Activated CD4-positive, CD25-positive, alpha-beta regulatory T cell treated with anti-CD3 and anti-CD28 coated beads, Interleukin-2, amount 50 U/mL, for 16 hours (primary cell): Measurements from ENCODE around the gene NLGN3.

ENCODE experiments used
- DNase-seq: peaks from one replicate; pipeline ENCODE4 v3.0.0-alpha.2; 2020; ENCODE audit warnings: low read depth, low spot score

The NLGN3 gene

DNA sequence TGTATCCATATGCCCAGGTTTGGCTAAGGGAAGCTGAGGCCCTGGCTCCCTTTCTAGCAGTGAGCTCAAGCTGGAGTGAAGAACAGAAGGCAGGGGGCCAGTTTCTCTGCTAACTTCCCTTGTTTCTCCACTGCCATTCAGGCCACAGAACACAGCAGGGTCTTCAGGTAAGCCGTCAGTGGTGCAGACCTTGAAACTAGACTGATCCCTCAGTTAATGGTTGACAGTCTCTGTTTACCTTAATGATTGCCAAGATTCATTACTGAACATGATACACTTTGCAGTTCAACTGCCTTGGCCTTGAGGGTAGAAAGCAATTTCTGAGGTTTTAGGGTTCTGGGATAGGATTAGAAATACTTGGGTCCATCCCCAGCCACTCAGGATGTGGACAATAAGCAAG, 69.5 kb downstream of the NLGN3 start:
- DNase-seq = no peak

DNA sequence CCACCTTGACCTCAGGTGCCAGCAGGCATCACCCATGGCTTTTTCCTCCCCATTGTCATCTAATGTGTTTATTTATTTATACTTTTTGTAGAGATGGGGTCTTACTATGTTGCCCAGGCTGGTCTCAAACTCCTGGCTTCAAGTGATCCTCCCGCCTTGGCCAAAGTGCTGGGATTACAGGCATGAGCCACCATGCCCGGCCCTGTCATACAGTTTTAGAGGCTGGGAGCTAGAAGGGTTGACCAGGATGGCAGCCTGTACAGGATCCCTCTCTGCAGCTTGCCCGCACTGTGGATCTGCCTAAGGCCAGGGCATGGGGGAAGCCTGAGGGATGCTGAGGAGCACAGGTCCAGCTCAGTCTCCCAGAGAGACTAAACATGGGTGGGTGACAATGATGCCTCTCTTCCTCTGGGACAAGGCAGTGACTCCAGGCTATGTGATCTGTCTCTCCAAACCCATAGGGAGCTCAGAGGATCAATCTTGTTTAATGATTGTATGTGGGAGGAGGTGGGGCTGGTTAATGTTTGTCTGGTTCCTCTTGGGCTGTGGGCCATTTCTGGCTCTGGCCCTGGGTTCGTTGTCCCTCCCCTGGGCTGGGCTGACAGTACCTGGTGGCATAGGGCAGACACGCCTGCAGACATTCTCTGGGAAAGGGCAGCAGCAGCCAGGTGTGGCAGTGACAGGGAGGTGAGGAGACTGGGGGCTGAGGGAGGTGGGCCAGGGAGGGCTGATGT, 70.1 kb downstream of the NLGN3 start:
- no peak for DNase-seq

DNA sequence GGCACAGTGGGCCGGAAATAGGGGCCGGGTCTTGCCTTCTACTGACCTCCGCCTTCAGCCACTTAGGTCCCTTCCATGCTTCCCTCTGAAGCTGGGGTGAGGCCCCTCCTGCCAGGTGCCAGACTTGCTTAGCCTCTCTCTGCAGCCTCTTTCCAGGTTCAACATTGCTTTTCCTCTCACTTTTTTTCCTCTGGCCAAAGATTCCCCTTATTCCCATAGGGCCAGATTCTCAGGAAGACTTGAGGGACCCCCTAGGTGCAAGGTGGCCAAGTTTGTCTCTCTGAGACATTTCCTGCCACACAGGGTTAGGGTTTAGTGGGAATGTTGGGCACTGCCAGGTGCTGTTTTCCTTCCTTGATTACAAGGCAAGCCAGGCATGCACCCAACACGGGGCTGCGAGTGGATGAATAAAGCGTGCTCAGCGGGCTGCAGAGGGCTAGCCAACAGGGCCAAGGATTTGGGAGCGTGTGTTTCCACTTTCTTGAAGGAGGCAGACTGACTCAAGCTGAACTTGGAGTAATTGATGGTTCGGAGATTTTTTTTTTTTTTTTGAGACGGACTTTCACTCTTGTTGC, 70.8 kb downstream of the NLGN3 start:
- DNase-seq = no peak

DNA sequence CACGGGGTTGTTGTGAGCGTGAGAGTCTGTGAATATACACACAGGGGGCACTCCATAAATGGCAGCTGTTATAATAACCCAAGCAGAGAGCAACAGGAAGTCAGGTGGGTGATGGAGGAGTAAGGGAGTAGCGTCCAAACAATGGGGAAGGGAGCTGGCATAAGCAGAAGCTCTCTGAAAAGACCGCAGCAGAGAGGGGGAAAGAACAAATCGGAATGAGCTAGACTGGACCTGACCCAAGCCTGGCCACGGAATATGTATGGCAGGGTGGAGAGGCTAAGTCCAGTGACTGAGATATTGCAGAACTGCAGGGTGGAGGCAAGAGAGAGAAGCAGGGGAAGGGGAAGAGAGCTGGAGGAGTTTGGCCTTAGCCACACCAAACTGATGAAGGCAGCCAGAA, 71.8 kb downstream of the NLGN3 start:
- no peak for DNase-seq

DNA sequence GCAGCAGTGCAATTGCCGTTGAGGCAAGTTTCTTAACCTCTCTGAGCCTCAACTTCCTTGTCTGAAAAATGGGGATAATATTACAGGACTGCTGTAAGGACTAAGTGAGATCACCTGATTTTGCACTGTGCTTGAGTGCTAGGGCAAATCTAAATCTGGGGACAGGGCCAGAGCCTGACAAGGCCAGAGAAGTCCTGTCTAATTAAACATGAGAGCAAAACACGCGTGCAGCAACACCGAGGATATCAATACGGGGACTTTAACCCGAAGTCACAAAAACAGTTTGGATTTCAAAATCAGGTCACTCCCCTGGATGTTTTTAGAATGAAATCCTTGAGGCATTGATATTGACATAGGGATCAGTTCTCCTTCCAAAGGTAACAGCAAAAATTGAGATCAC, 72.7 kb downstream of the NLGN3 start:
- no peak for DNase-seq
